ENCODE measurements around the gene PLEKHS1. TPM values are rescaled to one million over a fixed set of nuclear protein-coding genes. Genes with fewer than 3 reads are reported as not detected.

The PLEKHS1 gene
- polyA plus RNA-seq, 1 of the 3 experiments (the other 2 are of a cell fraction) = not detected

DNA sequence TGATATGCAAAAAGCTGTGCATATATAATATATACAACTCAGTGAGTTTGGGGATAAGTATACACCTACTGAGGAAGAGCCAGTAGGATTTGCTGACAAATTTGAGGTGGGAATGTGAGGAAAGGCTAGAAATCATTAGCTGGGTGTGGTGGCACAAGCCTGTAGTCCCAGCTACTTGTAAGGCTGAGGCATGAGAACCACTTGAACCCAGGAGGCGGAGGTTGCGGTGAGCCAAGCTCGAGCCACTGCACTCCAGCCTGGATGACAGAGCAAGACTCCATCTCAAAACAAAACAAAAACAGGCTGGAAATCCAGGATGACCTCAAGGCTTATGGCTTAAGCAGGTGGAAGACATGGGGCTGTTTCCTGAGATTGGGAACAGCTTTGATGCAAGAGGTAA lies 10.6 kb upstream of the PLEKHS1 start:
- Histone ChIP-seq H3F3A (replicated peaks; ENCODE audit: insufficient read depth) (no peaks in the 10 kb centered on the region), H3K4me1 (ENCODE audit: control insufficient read depth in 1 of 2, insufficient read depth in 2 of 2, low read depth in 1 of 2, low read length in 1 of 2) (no peaks in the 10 kb centered on the region), H3K79me2 (ENCODE audit: insufficient read depth) (no peaks in the 10 kb centered on the region), H3K4me2 (no peak overlapping the region), H3K9me3 (no peaks in the 10 kb centered on the region), H4K20me1 (ENCODE audit: insufficient read depth) (no peaks in the 10 kb centered on the region), H3K9ac (no peak overlapping the region), H3K9me2 (no peaks in the 10 kb centered on the region), H3K27me3 (ENCODE audit: insufficient read depth) (no peaks in the 10 kb centered on the region), H3K4me3 (ENCODE audit: low read depth in 2 of 2, low read length in 1 of 2) (no peak overlapping the region), H3K27ac (ENCODE audit: low read depth in 2 of 2, low read length in 1 of 2) (no peak overlapping the region), H3K36me3 (replicated peaks in 1 of 2; ENCODE audit: control insufficient read depth in 1 of 2, insufficient read depth in 2 of 2, low read length in 1 of 2) (no peaks in the 10 kb centered on the region), H2AFZ (ENCODE audit: low read depth) (no peak overlapping the region)
- TF ChIP-seq, protein P1, sequence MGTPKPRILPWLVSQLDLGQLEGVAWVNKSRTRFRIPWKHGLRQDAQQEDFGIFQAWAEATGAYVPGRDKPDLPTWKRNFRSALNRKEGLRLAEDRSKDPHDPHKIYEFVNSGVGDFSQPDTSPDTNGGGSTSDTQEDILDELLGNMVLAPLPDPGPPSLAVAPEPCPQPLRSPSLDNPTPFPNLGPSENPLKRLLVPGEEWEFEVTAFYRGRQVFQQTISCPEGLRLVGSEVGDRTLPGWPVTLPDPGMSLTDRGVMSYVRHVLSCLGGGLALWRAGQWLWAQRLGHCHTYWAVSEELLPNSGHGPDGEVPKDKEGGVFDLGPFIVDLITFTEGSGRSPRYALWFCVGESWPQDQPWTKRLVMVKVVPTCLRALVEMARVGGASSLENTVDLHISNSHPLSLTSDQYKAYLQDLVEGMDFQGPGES (IDR thresholded peaks at IDR 0.05; ENCODE audit: low read depth, low read length) = no peak
- TF ChIP-seq PBX3 (IDR thresholded peaks at IDR 0.05) = no peak
- no peak for TF ChIP-seq SIN3A (IDR thresholded peaks at IDR 0.05; ENCODE audit: borderline replicate concordance, low read depth, low read length)
- no peak for TF ChIP-seq TCF12 (IDR thresholded peaks at IDR 0.05)
- no peak for TF ChIP-seq GABPA (IDR thresholded peaks at IDR 0.05; ENCODE audit: low read depth)
- TF ChIP-seq RAD21 (IDR thresholded peaks at IDR 0.05; ENCODE audit: low read length) = no peak
- TF ChIP-seq FOSL2 (IDR thresholded peaks at IDR 0.05; ENCODE audit: borderline replicate concordance, low read depth) = no peak
- TF ChIP-seq RFX5 (IDR thresholded peaks at IDR 0.05; ENCODE audit: low read length) = no peak
- no peak for TF ChIP-seq POLR2AphosphoS5 (IDR thresholded peaks at IDR 0.05; ENCODE audit: low read depth, low read length)
- TF ChIP-seq, protein P2, sequence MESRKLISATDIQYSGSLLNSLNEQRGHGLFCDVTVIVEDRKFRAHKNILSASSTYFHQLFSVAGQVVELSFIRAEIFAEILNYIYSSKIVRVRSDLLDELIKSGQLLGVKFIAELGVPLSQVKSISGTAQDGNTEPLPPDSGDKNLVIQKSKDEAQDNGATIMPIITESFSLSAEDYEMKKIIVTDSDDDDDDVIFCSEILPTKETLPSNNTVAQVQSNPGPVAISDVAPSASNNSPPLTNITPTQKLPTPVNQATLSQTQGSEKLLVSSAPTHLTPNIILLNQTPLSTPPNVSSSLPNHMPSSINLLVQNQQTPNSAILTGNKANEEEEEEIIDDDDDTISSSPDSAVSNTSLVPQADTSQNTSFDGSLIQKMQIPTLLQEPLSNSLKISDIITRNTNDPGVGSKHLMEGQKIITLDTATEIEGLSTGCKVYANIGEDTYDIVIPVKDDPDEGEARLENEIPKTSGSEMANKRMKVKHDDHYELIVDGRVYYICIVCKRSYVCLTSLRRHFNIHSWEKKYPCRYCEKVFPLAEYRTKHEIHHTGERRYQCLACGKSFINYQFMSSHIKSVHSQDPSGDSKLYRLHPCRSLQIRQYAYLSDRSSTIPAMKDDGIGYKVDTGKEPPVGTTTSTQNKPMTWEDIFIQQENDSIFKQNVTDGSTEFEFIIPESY (IDR thresholded peaks at IDR 0.05; ENCODE audit: borderline replicate concordance, low read depth) = no peak
- TF ChIP-seq GATA2 (CRISPR knock-in tag; IDR thresholded peaks at IDR 0.05) = no peak
- no peak for TF ChIP-seq MXI1 (IDR thresholded peaks at IDR 0.05; ENCODE audit: low read depth, low read length)
- TF ChIP-seq ELF1 (IDR thresholded peaks at IDR 0.05) = no peak
- no peak for TF ChIP-seq EP300 (IDR thresholded peaks at IDR 0.05; ENCODE audit: borderline replicate concordance in 1 of 2, low read depth in 1 of 2, low read length in 1 of 2)
- POLR2A ChIA-PET = no interaction called here
- CTCF ChIA-PET = no interaction called here
- DNase-seq = no peak
- WGBS (ENCODE audit: low lambda C conversion rate) = 80% methylated on average over 3 of the region's 3 CpGs

GRCh38 chr10:113742466-113742865 lies 9.0 kb upstream of the PLEKHS1 start:
- ChIA-PET CTCF (no interaction called here), POLR2A (no interaction called here)
- Histone ChIP-seq H3K4me2 (no peak overlapping the region), H2AFZ (ENCODE audit: low read depth) (no peak overlapping the region), H3K27ac (ENCODE audit: low read depth in 2 of 2, low read length in 1 of 2) (no peak overlapping the region), H3K9me3 (no peaks in the 10 kb centered on the region), H3K79me2 (ENCODE audit: insufficient read depth) (no peaks in the 10 kb centered on the region), H3K9ac (no peak overlapping the region), H3K9me2 (no peaks in the 10 kb centered on the region), H3K36me3 (replicated peaks in 1 of 2; ENCODE audit: control insufficient read depth in 1 of 2, insufficient read depth in 2 of 2, low read length in 1 of 2) (no peaks in the 10 kb centered on the region), H3K4me1 (ENCODE audit: control insufficient read depth in 1 of 2, insufficient read depth in 2 of 2, low read depth in 1 of 2, low read length in 1 of 2) (peaks cover 0 to 7% of the 10 kb centered on the region in 2 experiments; a peak in 1 of 4 replicates), H3K4me3 (ENCODE audit: low read depth in 2 of 2, low read length in 1 of 2) (no peak overlapping the region), H4K20me1 (ENCODE audit: insufficient read depth) (no peaks in the 10 kb centered on the region), H3K27me3 (ENCODE audit: insufficient read depth) (no peaks in the 10 kb centered on the region), H3F3A (replicated peaks; ENCODE audit: insufficient read depth) (peaks cover 6% of the 10 kb centered on the region)
- WGBS (ENCODE audit: low lambda C conversion rate) = 34% methylated on average over 2 of the region's 2 CpGs
- no peak for DNase-seq
- TF ChIP-seq JUND (IDR thresholded peaks at IDR 0.05) (no peak), GATA2 (CRISPR knock-in tag; IDR thresholded peaks at IDR 0.05) (no peak), MEF2A (IDR thresholded peaks at IDR 0.05; ENCODE audit: borderline replicate concordance, low read depth) (no peak), ELF1 (IDR thresholded peaks at IDR 0.05) (no peak), POLR2AphosphoS5 (IDR thresholded peaks at IDR 0.05; ENCODE audit: low read depth, low read length) (no peak), NFIC (IDR thresholded peaks at IDR 0.05; ENCODE audit: borderline replicate concordance) (no peak), FOSL2 (IDR thresholded peaks at IDR 0.05; ENCODE audit: borderline replicate concordance, low read depth) (no peak)
- TF ChIP-seq, protein P3, sequence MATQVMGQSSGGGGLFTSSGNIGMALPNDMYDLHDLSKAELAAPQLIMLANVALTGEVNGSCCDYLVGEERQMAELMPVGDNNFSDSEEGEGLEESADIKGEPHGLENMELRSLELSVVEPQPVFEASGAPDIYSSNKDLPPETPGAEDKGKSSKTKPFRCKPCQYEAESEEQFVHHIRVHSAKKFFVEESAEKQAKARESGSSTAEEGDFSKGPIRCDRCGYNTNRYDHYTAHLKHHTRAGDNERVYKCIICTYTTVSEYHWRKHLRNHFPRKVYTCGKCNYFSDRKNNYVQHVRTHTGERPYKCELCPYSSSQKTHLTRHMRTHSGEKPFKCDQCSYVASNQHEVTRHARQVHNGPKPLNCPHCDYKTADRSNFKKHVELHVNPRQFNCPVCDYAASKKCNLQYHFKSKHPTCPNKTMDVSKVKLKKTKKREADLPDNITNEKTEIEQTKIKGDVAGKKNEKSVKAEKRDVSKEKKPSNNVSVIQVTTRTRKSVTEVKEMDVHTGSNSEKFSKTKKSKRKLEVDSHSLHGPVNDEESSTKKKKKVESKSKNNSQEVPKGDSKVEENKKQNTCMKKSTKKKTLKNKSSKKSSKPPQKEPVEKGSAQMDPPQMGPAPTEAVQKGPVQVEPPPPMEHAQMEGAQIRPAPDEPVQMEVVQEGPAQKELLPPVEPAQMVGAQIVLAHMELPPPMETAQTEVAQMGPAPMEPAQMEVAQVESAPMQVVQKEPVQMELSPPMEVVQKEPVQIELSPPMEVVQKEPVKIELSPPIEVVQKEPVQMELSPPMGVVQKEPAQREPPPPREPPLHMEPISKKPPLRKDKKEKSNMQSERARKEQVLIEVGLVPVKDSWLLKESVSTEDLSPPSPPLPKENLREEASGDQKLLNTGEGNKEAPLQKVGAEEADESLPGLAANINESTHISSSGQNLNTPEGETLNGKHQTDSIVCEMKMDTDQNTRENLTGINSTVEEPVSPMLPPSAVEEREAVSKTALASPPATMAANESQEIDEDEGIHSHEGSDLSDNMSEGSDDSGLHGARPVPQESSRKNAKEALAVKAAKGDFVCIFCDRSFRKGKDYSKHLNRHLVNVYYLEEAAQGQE (IDR thresholded peaks at IDR 0.05; ENCODE audit: low read depth, low read length) = no peak
- TF ChIP-seq, protein P4, sequence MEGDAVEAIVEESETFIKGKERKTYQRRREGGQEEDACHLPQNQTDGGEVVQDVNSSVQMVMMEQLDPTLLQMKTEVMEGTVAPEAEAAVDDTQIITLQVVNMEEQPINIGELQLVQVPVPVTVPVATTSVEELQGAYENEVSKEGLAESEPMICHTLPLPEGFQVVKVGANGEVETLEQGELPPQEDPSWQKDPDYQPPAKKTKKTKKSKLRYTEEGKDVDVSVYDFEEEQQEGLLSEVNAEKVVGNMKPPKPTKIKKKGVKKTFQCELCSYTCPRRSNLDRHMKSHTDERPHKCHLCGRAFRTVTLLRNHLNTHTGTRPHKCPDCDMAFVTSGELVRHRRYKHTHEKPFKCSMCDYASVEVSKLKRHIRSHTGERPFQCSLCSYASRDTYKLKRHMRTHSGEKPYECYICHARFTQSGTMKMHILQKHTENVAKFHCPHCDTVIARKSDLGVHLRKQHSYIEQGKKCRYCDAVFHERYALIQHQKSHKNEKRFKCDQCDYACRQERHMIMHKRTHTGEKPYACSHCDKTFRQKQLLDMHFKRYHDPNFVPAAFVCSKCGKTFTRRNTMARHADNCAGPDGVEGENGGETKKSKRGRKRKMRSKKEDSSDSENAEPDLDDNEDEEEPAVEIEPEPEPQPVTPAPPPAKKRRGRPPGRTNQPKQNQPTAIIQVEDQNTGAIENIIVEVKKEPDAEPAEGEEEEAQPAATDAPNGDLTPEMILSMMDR (IDR thresholded peaks at IDR 0.05) = no peak

All from SK-N-SH (cell line).